ENCODE data around the gene CCDC152. TPM values are rescaled to one million over a fixed set of nuclear protein-coding genes. Genes with fewer than 3 reads are reported as not detected.

The CCDC152 gene
- total RNA-seq, 6 donors from 2014 or later, result 0.11 to 8.4 (median 0.58) TPM

- no peak for DNase-seq
- TF ChIP-seq CTCF (IDR thresholded peaks at IDR 0.05) (no peak), POLR2AphosphoS5 (IDR thresholded peaks at IDR 0.05) (no peak), EP300 (IDR thresholded peaks at IDR 0.05) (no peak), POLR2A (IDR thresholded peaks at IDR 0.05) (no peak)
- peaks cover 7 to 18% (median 14%) of the 10 kb centered on the region in 4 donors for H3K4me1 ChIP-seq
- ATAC-seq (ENCODE audit: low FRiP score in 2 of 2), result peak in 1 of 2 donors; percentile 53
- no peaks in the 10 kb centered on the region for H3K36me3 ChIP-seq
- WGBS, 2 donors, result 71 to 83% methylated on average over 3 of the region's 3 CpGs
- no peaks in the 10 kb centered on the region for H3K27me3 ChIP-seq
- H3K9me3 ChIP-seq, result no peaks in the 10 kb centered on the region
- no peak overlapping the region for H3K27ac ChIP-seq
- H3K4me3 ChIP-seq, result no peak overlapping the region
Observed at GRCh38 chr5:42837601-42838000, 81.0 kb downstream of the CCDC152 start.

GRCh38 chr5:42839196-42839595 lies 82.6 kb downstream of the CCDC152 start:
- Histone ChIP-seq H3K27me3 (no peaks in the 10 kb centered on the region), H3K9me3 (no peaks in the 10 kb centered on the region), H3K4me3 (no peak overlapping the region), H3K36me3 (no peaks in the 10 kb centered on the region), H3K27ac (peak overlapping the region in 2 of 4 donors; percentile 73 to 75), H3K4me1 (peaks cover 7 to 18% (median 14%) of the 10 kb centered on the region in 4 donors)
- no peak for TF ChIP-seq POLR2A (IDR thresholded peaks at IDR 0.05)
- TF ChIP-seq POLR2AphosphoS5 (IDR thresholded peaks at IDR 0.05), result no peak
- TF ChIP-seq EP300 (IDR thresholded peaks at IDR 0.05), result no peak
- no peak for TF ChIP-seq CTCF (IDR thresholded peaks at IDR 0.05)
- ATAC-seq (ENCODE audit: low FRiP score in 2 of 2) (no peak), DNase-seq (no peak)
- 59 to 64% methylated on average over 3 of the region's 3 CpGs for WGBS, 2 donors

- H3K9me3 ChIP-seq, result no peaks in the 10 kb centered on the region
- TF ChIP-seq POLR2AphosphoS5 (IDR thresholded peaks at IDR 0.05), result peak; percentile 44 to 48
- TF ChIP-seq EP300 (IDR thresholded peaks at IDR 0.05), result peak in 2 of 4 donors; percentile 36 to 47
- TF ChIP-seq POLR2A (IDR thresholded peaks at IDR 0.05), result no peak
- peaks cover 7 to 18% (median 14%) of the 10 kb centered on the region in 4 donors for H3K4me1 ChIP-seq
- no peaks in the 10 kb centered on the region for H3K36me3 ChIP-seq
- H3K4me3 ChIP-seq, result no peak overlapping the region
- DNase-seq, result peak; percentile 21 to 87
- H3K27ac ChIP-seq, result peak overlapping the region; percentile 56 to 75 (median 67)
- H3K27me3 ChIP-seq, result no peaks in the 10 kb centered on the region
- peak; percentile 81 to 89 for ATAC-seq (ENCODE audit: low FRiP score in 2 of 2)
- whole genome bisulfite sequencing, 2 donors, result 14 to 21% methylated on average over 6 of the region's 6 CpGs
Observed at GRCh38 chr5:42840269-42840668, 83.7 kb downstream of the CCDC152 start.

- Histone ChIP-seq H3K4me3 (no peak overlapping the region), H3K27me3 (no peaks in the 10 kb centered on the region), H3K36me3 (no peaks in the 10 kb centered on the region), H3K4me1 (peaks cover 7 to 18% (median 14%) of the 10 kb centered on the region in 4 donors), H3K27ac (peak overlapping the region; percentile 56 to 75 (median 67)), H3K9me3 (no peaks in the 10 kb centered on the region)
- TF ChIP-seq EP300 (IDR thresholded peaks at IDR 0.05) (no peak), POLR2AphosphoS5 (IDR thresholded peaks at IDR 0.05) (no peak), CTCF (IDR thresholded peaks at IDR 0.05) (no peak), POLR2A (IDR thresholded peaks at IDR 0.05) (no peak)
- DNase-seq (no peak), ATAC-seq (ENCODE audit: low FRiP score in 2 of 2) (peak in 1 of 2 donors; percentile 23)
- WGBS, 2 donors, result 73 to 74% methylated on average over 5 of the region's 5 CpGs
Observed at GRCh38 chr5:42840842-42841567, 84.4 kb downstream of the CCDC152 start.

- WGBS, 2 donors, result 66 to 74% methylated on average over 4 of the region's 4 CpGs
- Histone ChIP-seq H3K27me3 (no peaks in the 10 kb centered on the region), H3K27ac (peak overlapping the region in 2 of 4 donors; percentile 3 to 5), H3K4me1 (peaks cover 7 to 18% (median 14%) of the 10 kb centered on the region in 4 donors), H3K4me3 (no peak overlapping the region), H3K9me3 (no peaks in the 10 kb centered on the region), H3K36me3 (no peaks in the 10 kb centered on the region)
- DNase-seq (no peak), ATAC-seq (ENCODE audit: low FRiP score in 2 of 2) (peak in 1 of 2 donors; percentile 39)
- TF ChIP-seq EP300 (IDR thresholded peaks at IDR 0.05) (no peak), CTCF (IDR thresholded peaks at IDR 0.05) (no peak), POLR2AphosphoS5 (IDR thresholded peaks at IDR 0.05) (no peak), POLR2A (IDR thresholded peaks at IDR 0.05) (no peak)
Observed at GRCh38 chr5:42842921-42843641, 86.5 kb downstream of the CCDC152 start.
